HepG2 (cell line): ENCODE measurements around the gene GMEB2. TPM values are rescaled to one million over a fixed set of nuclear protein-coding genes. Genes with fewer than 3 reads are reported as not detected.
A peak's percentile ranks its signal among the peaks of the same experiment; 100 is the strongest.

Source experiments
- CAMTA2 ChIP-seq: sonication (generic); formaldehyde crosslinking; IDR thresholded peaks from 2 replicates; pipeline ENCODE4 v1.4.0; 2020; ENCODE audit warnings: mild to moderate bottlenecking, missing genetic modification reagents, borderline replicate concordance
- CTCF ChIP-seq: sonication (generic); formaldehyde crosslinking; IDR thresholded peaks from 2 replicates; pipeline ENCODE4 v1.5.0; 2020; ENCODE audit warnings: mild to moderate bottlenecking, missing genetic modification reagents, moderate library complexity
- ETV5 ChIP-seq: IDR thresholded peaks from 2 replicates; pipeline ENCODE4 v1.6.1; 2018; ENCODE audit warnings: missing biosample characterization, missing genetic modification reagents, inconsistent platforms, borderline replicate concordance
- MTF1 ChIP-seq: sonication (generic); formaldehyde crosslinking; IDR thresholded peaks from 2 replicates; pipeline ENCODE4 v1.5.0; 2020; ENCODE audit warnings: missing genetic modification reagents
- NR2F6 ChIP-seq, 2 experiments: IDR thresholded peaks; 2 replicates each; pipeline ENCODE4 v1.6.1; 2016; ENCODE audit warnings: antibody characterized with exemption in 1 of 2, mild to moderate bottlenecking in 1 of 2
- PHF5A ChIP-seq: IDR thresholded peaks from one replicate; pipeline ENCODE4 v1.6.1; 2018; ENCODE audit warnings: low read depth, missing genetic modification reagents; ENCODE audit not compliant: unreplicated experiment
- REPIN1 ChIP-seq: sonication (generic); formaldehyde crosslinking; IDR thresholded peaks from 2 replicates; pipeline ENCODE4 v1.8.0; 2022; ENCODE audit warnings: missing genetic modification reagents, low read depth, mild to moderate bottlenecking, borderline replicate concordance
- SALL2 ChIP-seq: sonication (generic); formaldehyde crosslinking; IDR thresholded peaks from 2 replicates; pipeline ENCODE4 v1.8.1; 2023; ENCODE audit warnings: mild to moderate bottlenecking, missing genetic modification reagents, inconsistent platforms
- SMYD3 ChIP-seq: sonication (generic); formaldehyde crosslinking; IDR thresholded peaks from 2 replicates; pipeline ENCODE4 v1.8.1; 2023; ENCODE audit warnings: mild to moderate bottlenecking, missing genetic modification reagents
- SOX6 ChIP-seq, 2 experiments: fragments of 450-650 bp in 1 of 2; sonication (generic) in 1 of 2; formaldehyde crosslinking in 1 of 2; IDR thresholded peaks; 2 replicates each; pipeline versions ENCODE4 v1.4.0 to v1.6.1; 2017 to 2020; ENCODE audit warnings: antibody characterized with exemption in 1 of 2, mild to moderate bottlenecking in 1 of 2, missing genetic modification reagents in 1 of 2
- TEAD3 ChIP-seq: optimal IDR thresholded peaks from 2 replicates; pipeline ENCODE3; 2016; ENCODE audit warnings: borderline replicate concordance
- TERF1 ChIP-seq: sonication (generic); formaldehyde crosslinking; IDR thresholded peaks from 2 replicates; pipeline ENCODE4 v1.8.0; 2022; ENCODE audit warnings: mild to moderate bottlenecking, missing genetic modification reagents, moderate library complexity
- USF2 ChIP-seq, 2 experiments: sonication (generic) in 1 of 2; formaldehyde crosslinking in 1 of 2; IDR thresholded peaks; 2 replicates each; pipeline versions ENCODE4 v1.5.1 to v1.6.1; 2011 to 2020; ENCODE audit warnings: borderline replicate concordance in 1 of 2, low read depth in 1 of 2, low read length in 1 of 2, mild to moderate bottlenecking in 1 of 2, missing genetic modification reagents in 1 of 2, moderate library complexity in 1 of 2
- ZNF12 ChIP-seq: sonication (generic); formaldehyde crosslinking; IDR thresholded peaks from 2 replicates; pipeline ENCODE4 v1.5.0; 2020; ENCODE audit warnings: missing genetic modification reagents
- ZNF274 ChIP-seq: sonication (generic); formaldehyde crosslinking; IDR thresholded peaks from 2 replicates; pipeline ENCODE4 v1.5.1; 2020; ENCODE audit warnings: mild to moderate bottlenecking, missing genetic modification reagents
- ZNF354B ChIP-seq: sonication (generic); formaldehyde crosslinking; IDR thresholded peaks from 2 replicates; pipeline ENCODE4 v1.8.0; 2022; ENCODE audit warnings: mild to moderate bottlenecking, missing genetic modification reagents
- ZNF556 ChIP-seq: sonication (generic); formaldehyde crosslinking; IDR thresholded peaks from 2 replicates; pipeline ENCODE4 v1.4.0; 2020; ENCODE audit warnings: mild to moderate bottlenecking, missing genetic modification reagents, borderline replicate concordance
- ZNF816 ChIP-seq: sonication (generic); formaldehyde crosslinking; IDR thresholded peaks from 2 replicates; pipeline ENCODE4 v1.8.0; 2022; ENCODE audit warnings: missing genetic modification reagents, mild to moderate bottlenecking, borderline replicate concordance
- ZNF850 ChIP-seq: sonication (generic); formaldehyde crosslinking; conservative IDR thresholded peaks from 2 replicates; pipeline ENCODE4 v1.9.0; 2021; ENCODE audit warnings: mild to moderate bottlenecking, missing genetic modification reagents
- polyA plus RNA-seq, 8 experiments: library from polyadenylated mRNA; depleted of rRNA in 3 of 8; stranded (reverse) in 7 of 8; unstranded in 1 of 8; fragments of >200 nt; fragmentation: Illumina TruSeq in 4 of 8; extraction: Trizol in 4 of 8; gene quantifications; 2 replicates each; pipeline versions ENCODE4 v1.2.1 to v1.2.3, GENCODE V29; 2011 to 2016; ENCODE audit warnings: low read depth in 4 of 8, missing spikeins in 1 of 8, mixed read lengths in 1 of 8; ENCODE audit not compliant: insufficient read depth in 1 of 8
- total RNA-seq, 5 experiments: library from RNA; depleted of rRNA; stranded (reverse); fragments of >200 nt; fragmentation: Illumina TruSeq; extraction: Trizol; gene quantifications; 2 replicates each; pipeline ENCODE4 v1.2.3, GENCODE V29; 2016; ENCODE audit warnings: low read depth in 1 of 5
- TF ChIP-seq, protein P1 (sequence below): sonication (generic); formaldehyde crosslinking; IDR thresholded peaks from 2 replicates; pipeline ENCODE4 v1.5.0; 2020; ENCODE audit warnings: mild to moderate bottlenecking, missing genetic modification reagents, borderline replicate concordance

The GMEB2 gene
- total and polyA plus RNA-seq, 2 of the 13 experiments (the other 11 are each of a cell fraction or from before 2014, with no cell fraction given): 10.6 to 12.4 TPM

GRCh38 chr20:63580796-63581461 lies 46.0 kb downstream of the GMEB2 start (continued):
- 0 out of 2 replicates have a peak, but pooled peaks have one; percentile 7 for TF ChIP-seq ETV5 (CRISPR knock-in tag)
- TF ChIP-seq ZNF816 (CRISPR knock-in tag): no peak
- TF ChIP-seq MTF1 (CRISPR knock-in tag): no peak
- TF ChIP-seq, protein P1, sequence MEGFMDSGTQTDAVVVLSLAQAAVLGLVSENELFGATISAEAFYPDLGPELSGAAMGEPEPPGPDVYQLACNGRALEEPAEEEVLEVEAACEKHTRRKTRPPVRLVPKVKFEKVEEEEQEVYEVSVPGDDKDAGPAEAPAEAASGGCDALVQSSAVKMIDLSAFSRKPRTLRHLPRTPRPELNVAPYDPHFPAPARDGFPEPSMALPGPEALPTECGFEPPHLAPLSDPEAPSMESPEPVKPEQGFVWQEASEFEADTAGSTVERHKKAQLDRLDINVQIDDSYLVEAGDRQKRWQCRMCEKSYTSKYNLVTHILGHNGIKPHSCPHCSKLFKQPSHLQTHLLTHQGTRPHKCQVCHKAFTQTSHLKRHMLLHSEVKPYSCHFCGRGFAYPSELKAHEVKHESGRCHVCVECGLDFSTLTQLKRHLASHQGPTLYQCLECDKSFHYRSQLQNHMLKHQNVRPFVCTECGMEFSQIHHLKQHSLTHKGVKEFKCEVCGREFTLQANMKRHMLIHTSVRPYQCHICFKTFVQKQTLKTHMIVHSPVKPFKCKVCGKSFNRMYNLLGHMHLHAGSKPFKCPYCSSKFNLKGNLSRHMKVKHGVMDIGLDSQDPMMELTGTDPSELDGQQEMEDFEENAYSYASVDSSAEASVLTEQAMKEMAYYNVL (CRISPR knock-in tag): no peak
- TF ChIP-seq USF2 (IDR thresholded peaks at IDR 0.05; ENCODE audit: low read depth, low read length): no peak
- TF ChIP-seq USF2 (CRISPR knock-in tag; IDR thresholded peaks at IDR 0.05; ENCODE audit: borderline replicate concordance): no peak
- TF ChIP-seq TERF1 (CRISPR knock-in tag): no peak
- TF ChIP-seq SOX6 (IDR thresholded peaks at IDR 0.05): no peak
- 0 out of 2 replicates have a peak, but pooled peaks have one; percentile 14 for TF ChIP-seq SOX6 (CRISPR knock-in tag; IDR thresholded peaks at IDR 0.05)
- TF ChIP-seq ZNF556: peak; percentile 68; the same call in 1 of the 2 replicates
- no peak for TF ChIP-seq SALL2 (CRISPR knock-in tag)
- 0 out of 2 replicates have a peak, but pooled peaks have one; percentile 93 for TF ChIP-seq ZNF354B (CRISPR knock-in tag)
- TF ChIP-seq ZNF12 (CRISPR knock-in tag): peak; percentile 58; the same call in 1 of the 2 replicates
- no peak for TF ChIP-seq NR2F6 (IDR thresholded peaks at IDR 0.05)
- peak; percentile 21; the same call in 1 of the 2 replicates for TF ChIP-seq NR2F6 (CRISPR knock-in tag; IDR thresholded peaks at IDR 0.05)
- TF ChIP-seq REPIN1: peak; percentile 50; the same call in 1 of the 2 replicates
- no peak for TF ChIP-seq ZNF850 (CRISPR knock-in tag)
- peak; percentile 72; the same call in 1 of the 2 replicates for TF ChIP-seq SMYD3 (CRISPR knock-in tag)
- TF ChIP-seq CTCF: peak; percentile 95
- TF ChIP-seq CAMTA2 (CRISPR knock-in tag): 0 out of 2 replicates have a peak, but pooled peaks have one; percentile 50
- peak; percentile 58 for TF ChIP-seq TEAD3 (CRISPR knock-in tag)
- TF ChIP-seq ZNF274 (CRISPR knock-in tag): 0 out of 2 replicates have a peak, but pooled peaks have one; percentile 31
- peak; percentile 76 for TF ChIP-seq PHF5A (CRISPR knock-in tag)
